ENCODE measurements around the gene FMNL2.

FMNL2 gene

DNA sequence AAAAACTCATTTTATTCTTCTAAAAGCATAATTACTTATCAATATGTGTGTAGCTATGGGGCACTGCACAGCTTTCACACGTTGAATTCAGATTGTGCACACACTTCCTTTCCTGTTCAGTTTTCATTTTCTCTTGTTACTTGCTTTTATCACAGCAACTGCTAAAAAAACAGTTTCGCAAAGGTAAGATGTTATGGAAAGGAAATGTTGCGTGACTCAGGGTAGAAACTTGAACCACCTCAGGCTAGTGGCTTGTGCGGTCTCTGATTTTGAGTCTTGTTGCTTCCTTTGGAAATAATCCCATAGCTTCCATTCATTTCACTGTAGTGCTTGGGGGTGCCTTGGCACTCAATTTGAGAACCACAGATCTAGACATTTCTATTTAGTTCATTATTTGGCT, 171.9 kb downstream of the FMNL2 start:
- Histone ChIP-seq H3K27ac (no peak overlapping the region), H3K4me3 (no peak overlapping the region), H3K36me3 (ENCODE audit: insufficient read depth, low read length) (no peaks in the 10 kb centered on the region), H3K9me3 (ENCODE audit: low read depth, low read length) (no peaks in the 10 kb centered on the region), H3K9ac (ENCODE audit: insufficient read length) (no peak overlapping the region)
- TF ChIP-seq FOXP2 (optimal IDR thresholded peaks at IDR 0.05; ENCODE audit: control extremely low read depth, extremely low read length, insufficient read depth) = no peak
- DNase-seq (ENCODE audit: low read depth, low spot score) = no peak

DNA sequence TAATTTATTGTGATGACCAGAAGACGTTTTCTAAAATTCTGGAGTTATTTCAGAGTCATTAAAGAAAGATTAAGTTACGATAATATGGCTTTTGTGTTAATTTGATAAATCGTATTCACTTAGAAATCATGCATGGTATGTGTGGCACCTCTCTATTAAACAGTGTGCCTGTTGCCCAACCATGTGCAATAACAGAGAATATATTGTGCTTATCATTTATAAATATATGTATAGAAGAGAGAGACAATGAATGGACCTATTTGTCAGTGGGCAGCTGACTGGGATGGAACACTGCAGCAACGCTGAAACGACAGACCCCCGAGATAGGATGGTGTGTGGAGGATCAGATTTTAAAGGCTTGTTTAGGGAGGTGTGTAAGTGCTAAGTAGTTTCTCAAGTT, 172.9 kb downstream of the FMNL2 start:
- Histone ChIP-seq H3K9ac (ENCODE audit: insufficient read length) (no peak overlapping the region), H3K9me3 (ENCODE audit: low read depth, low read length) (no peaks in the 10 kb centered on the region), H3K4me3 (no peak overlapping the region), H3K36me3 (ENCODE audit: insufficient read depth, low read length) (no peaks in the 10 kb centered on the region), H3K27ac (no peak overlapping the region)
- no peak for DNase-seq (ENCODE audit: low read depth, low spot score)
- no peak for TF ChIP-seq FOXP2 (optimal IDR thresholded peaks at IDR 0.05; ENCODE audit: control extremely low read depth, extremely low read length, insufficient read depth)
- TF ChIP-seq EZH2 (IDR thresholded peaks at IDR 0.05) = no peak
- TF ChIP-seq POLR2AphosphoS5 (IDR thresholded peaks at IDR 0.05; ENCODE audit: borderline replicate concordance, low read depth, low read length) = no peak

- no peak for TF ChIP-seq EZH2 (IDR thresholded peaks at IDR 0.05)
- no peak for TF ChIP-seq FOXP2 (optimal IDR thresholded peaks at IDR 0.05; ENCODE audit: control extremely low read depth, extremely low read length, insufficient read depth)
- TF ChIP-seq POLR2AphosphoS5 (IDR thresholded peaks at IDR 0.05; ENCODE audit: borderline replicate concordance, low read depth, low read length) = no peak
- no peak overlapping the region for H3K27ac ChIP-seq
- H3K9ac ChIP-seq (ENCODE audit: insufficient read length) = no peak overlapping the region
- no peak for DNase-seq (ENCODE audit: low read depth, low spot score)
- no peaks in the 10 kb centered on the region for H3K36me3 ChIP-seq (ENCODE audit: insufficient read depth, low read length)
- H3K9me3 ChIP-seq (ENCODE audit: low read depth, low read length) = no peaks in the 10 kb centered on the region
- H3K4me3 ChIP-seq = no peak overlapping the region
Observed at GRCh38 chr2:152508446-152508845, 173.5 kb downstream of the FMNL2 start.

- no peaks in the 10 kb centered on the region for H3K9me3 ChIP-seq (ENCODE audit: low read depth, low read length)
- TF ChIP-seq EZH2 (IDR thresholded peaks at IDR 0.05) (no peak), FOXP2 (optimal IDR thresholded peaks at IDR 0.05; ENCODE audit: control extremely low read depth, extremely low read length, insufficient read depth) (no peak), POLR2AphosphoS5 (IDR thresholded peaks at IDR 0.05; ENCODE audit: borderline replicate concordance, low read depth, low read length) (no peak)
- H3K9ac ChIP-seq (ENCODE audit: insufficient read length) = no peak overlapping the region
- H3K27ac ChIP-seq = no peak overlapping the region
- no peaks in the 10 kb centered on the region for H3K36me3 ChIP-seq (ENCODE audit: insufficient read depth, low read length)
- no peak overlapping the region for H3K4me3 ChIP-seq
- DNase-seq (ENCODE audit: low read depth, low spot score) = no peak
Observed at GRCh38 chr2:152509772-152510491, 175.0 kb downstream of the FMNL2 start.

DNA sequence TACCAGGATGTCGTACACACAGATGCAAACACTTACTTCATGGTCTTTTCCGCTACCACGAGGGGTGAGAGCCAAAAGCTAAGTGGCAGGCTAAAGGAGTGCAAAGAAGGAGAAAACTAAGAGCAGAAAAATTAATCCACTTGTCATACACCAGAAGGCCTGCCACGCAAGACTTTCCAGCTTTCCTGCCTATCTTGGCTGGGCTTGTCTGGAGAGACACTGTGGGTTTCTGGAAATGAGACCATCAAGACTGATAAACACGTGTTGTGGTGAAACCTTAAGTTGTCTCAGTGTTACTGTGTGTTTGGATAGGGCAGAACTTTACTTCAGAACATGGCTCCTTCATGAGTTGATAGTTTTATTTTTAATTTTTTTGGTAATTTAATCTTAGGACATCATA, 175.6 kb downstream of the FMNL2 start:
- H3K4me3 ChIP-seq = no peak overlapping the region
- H3K27ac ChIP-seq = no peak overlapping the region

GRCh38 chr2:152511981-152512380, 177.0 kb downstream of the FMNL2 start:
- TF ChIP-seq EZH2 (IDR thresholded peaks at IDR 0.05) = no peak
- no peak for TF ChIP-seq POLR2AphosphoS5 (IDR thresholded peaks at IDR 0.05; ENCODE audit: borderline replicate concordance, low read depth, low read length)
- no peak for TF ChIP-seq FOXP2 (optimal IDR thresholded peaks at IDR 0.05; ENCODE audit: control extremely low read depth, extremely low read length, insufficient read depth)
- Histone ChIP-seq H3K27ac (no peak overlapping the region), H3K4me3 (no peak overlapping the region)

More for the DNA sequence above, 175.6 kb downstream of the FMNL2 start:
- Histone ChIP-seq H3K36me3 (ENCODE audit: insufficient read depth, low read length) (no peaks in the 10 kb centered on the region), H3K9ac (ENCODE audit: insufficient read length) (no peak overlapping the region), H3K9me3 (ENCODE audit: low read depth, low read length) (no peaks in the 10 kb centered on the region)
- DNase-seq (ENCODE audit: low read depth, low spot score) = no peak
- TF ChIP-seq POLR2AphosphoS5 (IDR thresholded peaks at IDR 0.05; ENCODE audit: borderline replicate concordance, low read depth, low read length) (no peak), FOXP2 (optimal IDR thresholded peaks at IDR 0.05; ENCODE audit: control extremely low read depth, extremely low read length, insufficient read depth) (no peak), EZH2 (IDR thresholded peaks at IDR 0.05) (no peak)

DNA sequence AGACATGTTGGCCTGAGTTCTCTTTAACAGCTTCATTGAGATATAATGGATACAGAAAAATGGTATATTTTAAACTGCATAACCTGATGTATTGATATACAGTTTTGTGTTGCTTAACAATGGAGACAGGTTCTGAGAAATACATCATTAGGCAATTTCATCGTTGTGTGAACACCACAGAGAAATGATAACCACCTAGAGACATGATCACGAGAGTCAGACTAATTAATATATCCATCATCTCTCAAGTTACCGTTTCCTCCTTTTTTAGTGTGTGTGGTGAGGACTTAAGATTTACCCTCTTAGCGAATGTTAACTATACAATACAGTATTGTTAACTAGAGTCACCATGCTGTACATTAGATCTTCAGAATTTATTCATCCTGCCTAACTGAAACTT, 178.1 kb downstream of the FMNL2 start:
- Histone ChIP-seq H3K9me3 (ENCODE audit: low read depth, low read length) (no peaks in the 10 kb centered on the region), H3K4me3 (no peak overlapping the region), H3K27ac (no peak overlapping the region), H3K36me3 (ENCODE audit: insufficient read depth, low read length) (no peaks in the 10 kb centered on the region), H3K9ac (ENCODE audit: insufficient read length) (no peak overlapping the region)
- TF ChIP-seq EZH2 (IDR thresholded peaks at IDR 0.05) = no peak
- no peak for TF ChIP-seq POLR2AphosphoS5 (IDR thresholded peaks at IDR 0.05; ENCODE audit: borderline replicate concordance, low read depth, low read length)
- TF ChIP-seq FOXP2 (optimal IDR thresholded peaks at IDR 0.05; ENCODE audit: control extremely low read depth, extremely low read length, insufficient read depth) = no peak
- no peak for DNase-seq (ENCODE audit: low read depth, low spot score)

More at GRCh38 chr2:152511981-152512380, 177.0 kb downstream of the FMNL2 start:
- Histone ChIP-seq H3K9me3 (ENCODE audit: low read depth, low read length) (no peaks in the 10 kb centered on the region), H3K9ac (ENCODE audit: insufficient read length) (no peak overlapping the region), H3K36me3 (ENCODE audit: insufficient read depth, low read length) (no peaks in the 10 kb centered on the region)
- DNase-seq (ENCODE audit: low read depth, low spot score) = no peak

DNA sequence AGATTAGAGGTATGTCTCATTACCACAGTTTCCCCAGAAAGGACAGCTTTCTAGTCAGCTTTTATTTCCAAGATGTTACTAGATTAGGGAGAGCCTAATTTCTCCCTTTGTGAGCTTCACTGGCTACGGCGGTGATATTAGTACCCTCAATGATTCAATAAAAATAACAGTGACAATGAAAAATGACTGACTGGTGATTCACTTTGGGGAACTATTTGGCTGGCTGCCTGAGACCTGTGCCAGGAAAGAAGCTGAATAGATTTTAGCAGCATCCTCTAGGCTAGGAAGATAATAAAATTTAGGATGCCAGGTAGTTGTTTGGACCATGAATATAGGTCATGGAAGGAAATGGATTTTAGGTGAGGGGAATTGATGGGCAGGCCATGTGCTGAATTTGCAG, 178.7 kb downstream of the FMNL2 start:
- DNase-seq (ENCODE audit: low read depth, low spot score) = no peak
- no peak overlapping the region for H3K4me3 ChIP-seq
- TF ChIP-seq POLR2AphosphoS5 (IDR thresholded peaks at IDR 0.05; ENCODE audit: borderline replicate concordance, low read depth, low read length) = no peak
- no peak for TF ChIP-seq EZH2 (IDR thresholded peaks at IDR 0.05)
- no peak for TF ChIP-seq FOXP2 (optimal IDR thresholded peaks at IDR 0.05; ENCODE audit: control extremely low read depth, extremely low read length, insufficient read depth)
- H3K9me3 ChIP-seq (ENCODE audit: low read depth, low read length) = no peaks in the 10 kb centered on the region
- no peaks in the 10 kb centered on the region for H3K36me3 ChIP-seq (ENCODE audit: insufficient read depth, low read length)
- H3K27ac ChIP-seq = no peak overlapping the region
- no peak overlapping the region for H3K9ac ChIP-seq (ENCODE audit: insufficient read length)

DNA sequence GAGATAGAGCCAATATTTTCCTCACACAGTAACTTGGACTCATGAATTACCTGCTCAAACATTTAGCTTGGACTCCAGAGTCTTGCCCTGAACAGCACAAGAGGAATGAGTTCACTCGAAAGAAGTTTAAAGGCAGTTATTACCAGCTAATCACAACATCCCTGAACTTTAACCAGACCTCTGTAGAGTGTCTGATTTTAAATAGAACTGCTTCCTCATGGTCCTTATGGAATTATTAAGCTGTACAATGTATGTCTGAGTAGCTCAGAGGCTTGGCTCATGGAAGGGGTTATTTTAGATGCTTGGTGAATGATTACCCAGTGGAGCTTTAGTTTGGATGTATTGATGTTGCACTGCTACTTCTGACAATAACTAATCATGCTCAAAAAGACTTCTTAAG, 183.1 kb downstream of the FMNL2 start:
- no peak for TF ChIP-seq POLR2AphosphoS5 (IDR thresholded peaks at IDR 0.05; ENCODE audit: borderline replicate concordance, low read depth, low read length)
- no peak for TF ChIP-seq FOXP2 (optimal IDR thresholded peaks at IDR 0.05; ENCODE audit: control extremely low read depth, extremely low read length, insufficient read depth)
- no peak for TF ChIP-seq EZH2 (IDR thresholded peaks at IDR 0.05)
- no peak for DNase-seq (ENCODE audit: low read depth, low spot score)
- Histone ChIP-seq H3K4me3 (no peak overlapping the region), H3K9ac (ENCODE audit: insufficient read length) (no peak overlapping the region), H3K36me3 (ENCODE audit: insufficient read depth, low read length) (no peaks in the 10 kb centered on the region), H3K27ac (no peak overlapping the region), H3K9me3 (ENCODE audit: low read depth, low read length) (no peaks in the 10 kb centered on the region)
